ENCODE measurements around the gene OPTC. TPM values are rescaled to one million over a fixed set of nuclear protein-coding genes. Genes with fewer than 3 reads are reported as not detected.

The OPTC gene
- total and polyA plus RNA-seq, 2 of the 13 experiments (the other 11 are each of a cell fraction or from before 2014, with no cell fraction given) = not detected

GRCh38 chr1:203454986-203455471, 38.9 kb upstream of the OPTC start:
- FAIRE-seq (no peak), DNase-seq (ENCODE audit: low spot score) (no peak), ATAC-seq (no peak)
- in situ Hi-C loops (cut with HindIII; ENCODE audit: extremely low pct_ligation_motif_present, low pct_unique_long_range_greater_than_20kb) (no loop called here), intact Hi-C loops (cut with micrococcal nuclease; ENCODE audit: unreplicated experiment) (no loop called here)
- ChIA-PET POLR2A (no interaction called here), CTCF (ENCODE audit: low intra/inter-chr PET ratio, low total read pairs) (no interaction called here)
- Histone ChIP-seq H3K27ac (ENCODE audit: extremely low read length, insufficient read depth, low read length) (no peak overlapping the region), H3K9me3 (ENCODE audit: low read length) (no peaks in the 10 kb centered on the region), H3K4me2 (ENCODE audit: low read depth, low read length) (no peak overlapping the region), H3K4me1 (ENCODE audit: insufficient read depth, low read length) (no peaks in the 10 kb centered on the region), H3K4me3 (replicated peaks in 1 of 3; ENCODE audit: insufficient read depth in 1 of 3, low read depth in 2 of 3, low read length in 3 of 3) (no peak overlapping the region), H3K36me3 (replicated peaks in 1 of 2; ENCODE audit: control insufficient read depth in 1 of 2, insufficient read depth in 2 of 2, low read length in 2 of 2) (no peaks in the 10 kb centered on the region), H2AFZ (ENCODE audit: low read length) (no peak overlapping the region), H3K27me3 (ENCODE audit: control insufficient read depth in 1 of 2, insufficient read depth in 2 of 2, low read length in 2 of 2) (peaks cover 0 to 9% of the 10 kb centered on the region in 2 experiments; a peak in 2 of 5 replicates), H4K20me1 (ENCODE audit: insufficient read depth, low read length) (no peaks in the 10 kb centered on the region), H3K79me2 (ENCODE audit: insufficient read depth, low read length) (no peaks in the 10 kb centered on the region), H3K9ac (ENCODE audit: insufficient read depth, low read depth, low read length) (no peak overlapping the region)
- TF ChIP-seq SOX5 (CRISPR knock-in tag; IDR thresholded peaks at IDR 0.05; ENCODE audit: borderline replicate concordance) = no peak
- no TSS peak for BruUV-seq (replicated peaks)
- WGBS (ENCODE audit: low lambda C conversion rate) = 22% methylated on average over 10 of the region's 18 CpGs

- Histone ChIP-seq H3K27ac (ENCODE audit: extremely low read length, insufficient read depth, low read length) (no peak overlapping the region), H3K4me1 (ENCODE audit: insufficient read depth, low read length) (no peaks in the 10 kb centered on the region), H3K9me3 (ENCODE audit: low read length) (no peaks in the 10 kb centered on the region), H3K4me2 (ENCODE audit: low read depth, low read length) (no peak overlapping the region), H3K27me3 (ENCODE audit: control insufficient read depth in 1 of 2, insufficient read depth in 2 of 2, low read length in 2 of 2) (peaks cover 0 to 9% of the 10 kb centered on the region in 2 experiments; a peak in 2 of 5 replicates), H3K36me3 (replicated peaks in 1 of 2; ENCODE audit: control insufficient read depth in 1 of 2, insufficient read depth in 2 of 2, low read length in 2 of 2) (no peaks in the 10 kb centered on the region), H4K20me1 (ENCODE audit: insufficient read depth, low read length) (no peaks in the 10 kb centered on the region), H2AFZ (ENCODE audit: low read length) (no peak overlapping the region), H3K9ac (ENCODE audit: insufficient read depth, low read depth, low read length) (no peak overlapping the region), H3K79me2 (ENCODE audit: insufficient read depth, low read length) (no peaks in the 10 kb centered on the region), H3K4me3 (replicated peaks in 1 of 3; ENCODE audit: insufficient read depth in 1 of 3, low read depth in 2 of 3, low read length in 3 of 3) (no peak overlapping the region)
- DNase-seq (ENCODE audit: low spot score) = no peak
- POLR2A ChIA-PET = no interaction called here
- no TSS peak for BruUV-seq (replicated peaks)
- in situ Hi-C loops (cut with HindIII; ENCODE audit: extremely low pct_ligation_motif_present, low pct_unique_long_range_greater_than_20kb) = no loop called here
- no peak for ATAC-seq
- intact Hi-C loops (cut with micrococcal nuclease; ENCODE audit: unreplicated experiment) = no loop called here
- FAIRE-seq = no peak
- CTCF ChIA-PET (ENCODE audit: low intra/inter-chr PET ratio, low total read pairs) = no interaction called here
- 63% methylated on average over 2 of the region's 3 CpGs for whole genome bisulfite sequencing (ENCODE audit: low lambda C conversion rate)
- TF ChIP-seq ZNF562 (CRISPR knock-in tag; IDR thresholded peaks at IDR 0.05; ENCODE audit: borderline replicate concordance) = no peak
- no peak for TF ChIP-seq RXRB (CRISPR knock-in tag; IDR thresholded peaks at IDR 0.05; ENCODE audit: borderline replicate concordance)
- no peak for TF ChIP-seq HDAC2 (CRISPR knock-in tag; IDR thresholded peaks at IDR 0.05)
- no peak for TF ChIP-seq KAT8 (CRISPR knock-in tag; IDR thresholded peaks at IDR 0.05)
- TF ChIP-seq ZNF30 (CRISPR knock-in tag; IDR thresholded peaks at IDR 0.05) = no peak
- TF ChIP-seq GABPB1 (CRISPR knock-in tag; IDR thresholded peaks at IDR 0.05) = no peak
- no peak for TF ChIP-seq ZNF142 (CRISPR knock-in tag; IDR thresholded peaks at IDR 0.05)
- TF ChIP-seq, protein P1, sequence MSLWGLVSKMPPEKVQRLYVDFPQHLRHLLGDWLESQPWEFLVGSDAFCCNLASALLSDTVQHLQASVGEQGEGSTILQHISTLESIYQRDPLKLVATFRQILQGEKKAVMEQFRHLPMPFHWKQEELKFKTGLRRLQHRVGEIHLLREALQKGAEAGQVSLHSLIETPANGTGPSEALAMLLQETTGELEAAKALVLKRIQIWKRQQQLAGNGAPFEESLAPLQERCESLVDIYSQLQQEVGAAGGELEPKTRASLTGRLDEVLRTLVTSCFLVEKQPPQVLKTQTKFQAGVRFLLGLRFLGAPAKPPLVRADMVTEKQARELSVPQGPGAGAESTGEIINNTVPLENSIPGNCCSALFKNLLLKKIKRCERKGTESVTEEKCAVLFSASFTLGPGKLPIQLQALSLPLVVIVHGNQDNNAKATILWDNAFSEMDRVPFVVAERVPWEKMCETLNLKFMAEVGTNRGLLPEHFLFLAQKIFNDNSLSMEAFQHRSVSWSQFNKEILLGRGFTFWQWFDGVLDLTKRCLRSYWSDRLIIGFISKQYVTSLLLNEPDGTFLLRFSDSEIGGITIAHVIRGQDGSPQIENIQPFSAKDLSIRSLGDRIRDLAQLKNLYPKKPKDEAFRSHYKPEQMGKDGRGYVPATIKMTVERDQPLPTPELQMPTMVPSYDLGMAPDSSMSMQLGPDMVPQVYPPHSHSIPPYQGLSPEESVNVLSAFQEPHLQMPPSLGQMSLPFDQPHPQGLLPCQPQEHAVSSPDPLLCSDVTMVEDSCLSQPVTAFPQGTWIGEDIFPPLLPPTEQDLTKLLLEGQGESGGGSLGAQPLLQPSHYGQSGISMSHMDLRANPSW (CRISPR knock-in tag; IDR thresholded peaks at IDR 0.05; ENCODE audit: borderline replicate concordance) = no peak
- TF ChIP-seq SMC3 (IDR thresholded peaks at IDR 0.05; ENCODE audit: low read length) = no peak
Observed at GRCh38 chr1:203455706-203456105, 38.2 kb upstream of the OPTC start.

Data from HepG2 (cell line).